ENCODE data around the gene SMOC2. TPM values are rescaled to one million over a fixed set of nuclear protein-coding genes. Genes with fewer than 3 reads are reported as not detected.

SMOC2 gene
- total RNA-seq (2014; rRNA removed; shearing (Covaris generic)) = 0.05 TPM in 1 of 2 replicates, not detected in the other
- not detected in 2 replicates for polyA plus RNA-seq (2015; cell fraction: cytosol; rRNA removed)
- not detected in 2 replicates for polyA plus RNA-seq (2015; cell fraction: nucleus; rRNA removed)

GRCh38 chr6:168440520-168441433 lies at the start of gene SMOC2:
SMOC2 (plus strand) TSS chr6:168441184; CDS start chr6:168441371, 187 bp downstream.
- DNase-seq (ENCODE audit: low read depth, low spot score) = no peak
- in situ Hi-C loops (cut with HindIII; ENCODE audit: low pct_unique_long_range_greater_than_20kb, low sequenced_read_pairs) = no loop called here

GRCh38 chr6:168393126-168393870 lies 47.7 kb upstream of the SMOC2 start:
- in situ Hi-C loops (cut with HindIII; ENCODE audit: low pct_unique_long_range_greater_than_20kb, low sequenced_read_pairs) = no loop called here

GRCh38 chr6:168394606-168395005 lies 46.4 kb upstream of the SMOC2 start:
- in situ Hi-C loops (cut with HindIII; ENCODE audit: low pct_unique_long_range_greater_than_20kb, low sequenced_read_pairs) = no loop called here
- DNase-seq (ENCODE audit: low read depth, low spot score) = no peak

More at GRCh38 chr6:168393126-168393870, 47.7 kb upstream of the SMOC2 start:
- DNase-seq (ENCODE audit: low read depth, low spot score) = no peak

GRCh38 chr6:168395983-168396382 lies 45.0 kb upstream of the SMOC2 start:
- no peak for DNase-seq (ENCODE audit: low read depth, low spot score)
- in situ Hi-C loops (cut with HindIII; ENCODE audit: low pct_unique_long_range_greater_than_20kb, low sequenced_read_pairs) = no loop called here

- DNase-seq (ENCODE audit: low read depth, low spot score) = no peak
- in situ Hi-C loops (cut with HindIII; ENCODE audit: low pct_unique_long_range_greater_than_20kb, low sequenced_read_pairs) = no loop called here
Observed at GRCh38 chr6:168396561-168396960, 44.4 kb upstream of the SMOC2 start.

GRCh38 chr6:168397012-168397411 lies 44.0 kb upstream of the SMOC2 start:
- DNase-seq (ENCODE audit: low read depth, low spot score) = no peak
- in situ Hi-C loops (cut with HindIII; ENCODE audit: low pct_unique_long_range_greater_than_20kb, low sequenced_read_pairs) = no loop called here

GRCh38 chr6:168400037-168400436 lies 40.9 kb upstream of the SMOC2 start:
- DNase-seq (ENCODE audit: low read depth, low spot score) = no peak
- in situ Hi-C loops (cut with HindIII; ENCODE audit: low pct_unique_long_range_greater_than_20kb, low sequenced_read_pairs) = no loop called here

- no peak for DNase-seq (ENCODE audit: low read depth, low spot score)
- in situ Hi-C loops (cut with HindIII; ENCODE audit: low pct_unique_long_range_greater_than_20kb, low sequenced_read_pairs) = no loop called here
Observed at GRCh38 chr6:168403370-168404005, 37.5 kb upstream of the SMOC2 start.

GRCh38 chr6:168404560-168404959 lies 36.4 kb upstream of the SMOC2 start:
- DNase-seq (ENCODE audit: low read depth, low spot score) = no peak
- in situ Hi-C loops (cut with HindIII; ENCODE audit: low pct_unique_long_range_greater_than_20kb, low sequenced_read_pairs) = no loop called here

GRCh38 chr6:168407842-168408241 lies 33.1 kb upstream of the SMOC2 start:
- in situ Hi-C loops (cut with HindIII; ENCODE audit: low pct_unique_long_range_greater_than_20kb, low sequenced_read_pairs) = no loop called here
- no peak for DNase-seq (ENCODE audit: low read depth, low spot score)

- DNase-seq (ENCODE audit: low read depth, low spot score) = no peak
Observed at GRCh38 chr6:168408504-168409136, 32.4 kb upstream of the SMOC2 start.

GRCh38 chr6:168410035-168410434 lies 30.9 kb upstream of the SMOC2 start:
- no peak for DNase-seq (ENCODE audit: low read depth, low spot score)
- in situ Hi-C loops (cut with HindIII; ENCODE audit: low pct_unique_long_range_greater_than_20kb, low sequenced_read_pairs) = no loop called here

More at GRCh38 chr6:168408504-168409136, 32.4 kb upstream of the SMOC2 start:
- in situ Hi-C loops (cut with HindIII; ENCODE audit: low pct_unique_long_range_greater_than_20kb, low sequenced_read_pairs) = no loop called here

- in situ Hi-C loops (cut with HindIII; ENCODE audit: low pct_unique_long_range_greater_than_20kb, low sequenced_read_pairs) = no loop called here
- no peak for DNase-seq (ENCODE audit: low read depth, low spot score)
Observed at GRCh38 chr6:168410554-168411011, 30.4 kb upstream of the SMOC2 start.

GRCh38 chr6:168411130-168411529 lies 29.9 kb upstream of the SMOC2 start:
- DNase-seq (ENCODE audit: low read depth, low spot score) = no peak
- in situ Hi-C loops (cut with HindIII; ENCODE audit: low pct_unique_long_range_greater_than_20kb, low sequenced_read_pairs) = no loop called here

GRCh38 chr6:168411793-168412192 lies 29.2 kb upstream of the SMOC2 start:
- DNase-seq (ENCODE audit: low read depth, low spot score) = no peak
- in situ Hi-C loops (cut with HindIII; ENCODE audit: low pct_unique_long_range_greater_than_20kb, low sequenced_read_pairs) = no loop called here

GRCh38 chr6:168412456-168412855 lies 28.5 kb upstream of the SMOC2 start:
- DNase-seq (ENCODE audit: low read depth, low spot score) = no peak
- in situ Hi-C loops (cut with HindIII; ENCODE audit: low pct_unique_long_range_greater_than_20kb, low sequenced_read_pairs) = no loop called here

- in situ Hi-C loops (cut with HindIII; ENCODE audit: low pct_unique_long_range_greater_than_20kb, low sequenced_read_pairs) = no loop called here
- DNase-seq (ENCODE audit: low read depth, low spot score) = no peak
Observed at GRCh38 chr6:168413018-168413720, 27.8 kb upstream of the SMOC2 start.

All from SK-MEL-5 (cell line).